H9 (cell line): ENCODE measurements around the gene ADORA1. TPM values are rescaled to one million over a fixed set of nuclear protein-coding genes. Genes with fewer than 3 reads are reported as not detected.

Experiments
- DNase-seq: peaks from one replicate; pipeline ENCODE4 v3.0.0-alpha.2; 2017
- H2AFZ ChIP-seq: one replicate; pipeline ENCODE4 v1.6.1; 2013; ENCODE audit warnings: mild to moderate bottlenecking, low read length, control low read depth, moderate library complexity
- H2AK5ac ChIP-seq: 2 replicates; pipeline ENCODE4 v1.6.1; 2013; ENCODE audit warnings: low read length, control low read depth, mixed read lengths; ENCODE audit not compliant: insufficient read length
- H2BK120ac ChIP-seq: one replicate; pipeline ENCODE4 v1.6.1; 2013; ENCODE audit warnings: low read depth, mild to moderate bottlenecking, low read length, control low read depth, inconsistent platforms; ENCODE audit not compliant: poor library complexity, severe bottlenecking
- H2BK12ac ChIP-seq: 2 replicates; pipeline ENCODE4 v1.6.1; 2013; ENCODE audit warnings: low read length, control low read depth, mixed read lengths, low read depth; ENCODE audit not compliant: insufficient read length
- H2BK15ac ChIP-seq: 2 replicates; pipeline ENCODE4 v1.6.1; 2013; ENCODE audit warnings: low read depth, low read length, control low read depth
- H2BK20ac ChIP-seq: one replicate; pipeline ENCODE4 v1.6.1; 2013; ENCODE audit warnings: low read depth, mild to moderate bottlenecking, low read length, control low read depth, inconsistent platforms; ENCODE audit not compliant: poor library complexity, severe bottlenecking
- H2BK5ac ChIP-seq: 2 replicates; pipeline ENCODE4 v1.6.1; 2013; ENCODE audit warnings: low read length, control low read depth, mixed read lengths; ENCODE audit not compliant: insufficient read length
- H3K14ac ChIP-seq: 2 replicates; pipeline ENCODE4 v1.6.1; 2013; ENCODE audit warnings: low read length, control low read depth; ENCODE audit not compliant: insufficient read depth
- H3K18ac ChIP-seq: 2 replicates; pipeline ENCODE4 v1.6.1; 2013; ENCODE audit warnings: low read depth, mild to moderate bottlenecking, mixed read lengths, low read length, control low read depth; ENCODE audit not compliant: insufficient read length
- H3K23ac ChIP-seq: 2 replicates; pipeline ENCODE4 v1.6.1; 2013; ENCODE audit warnings: low read length, control low read depth, mixed read lengths, low read depth; ENCODE audit not compliant: insufficient read length
- H3K23me2 ChIP-seq: 2 replicates; pipeline ENCODE4 v1.6.1; 2013; ENCODE audit warnings: low read depth, mild to moderate bottlenecking, mixed read lengths, low read length, control low read depth; ENCODE audit not compliant: insufficient read length, poor library complexity, severe bottlenecking
- H3K27ac ChIP-seq: 2 replicates; pipeline ENCODE4 v1.5.1; 2013; ENCODE audit warnings: low read length, control low read depth, mixed read lengths, low read depth; ENCODE audit not compliant: insufficient read length
- H3K27me3 ChIP-seq: 2 replicates; pipeline ENCODE4 v1.6.1; 2013; ENCODE audit warnings: low read length, control low read depth, inconsistent platforms; ENCODE audit not compliant: insufficient read depth
- H3K4ac ChIP-seq: 2 replicates; pipeline ENCODE4 v1.6.1; 2013; ENCODE audit warnings: low read depth, mild to moderate bottlenecking, control low read depth, inconsistent platforms, low read length, moderate library complexity
- H3K4me1 ChIP-seq: 2 replicates; pipeline ENCODE4 v1.6.1; 2013; ENCODE audit warnings: low read length, control low read depth, inconsistent platforms; ENCODE audit not compliant: insufficient read depth
- H3K4me2 ChIP-seq: 2 replicates; pipeline ENCODE4 v1.6.1; 2013; ENCODE audit warnings: low read length, control low read depth, mixed read lengths; ENCODE audit not compliant: insufficient read length, insufficient read depth
- H3K56ac ChIP-seq: 2 replicates; pipeline ENCODE4 v1.6.1; 2013; ENCODE audit warnings: low read depth, mild to moderate bottlenecking, mixed read lengths, low read length, control low read depth; ENCODE audit not compliant: insufficient read length
- H3K79me1 ChIP-seq: 2 replicates; pipeline ENCODE4 v1.6.1; 2013; ENCODE audit warnings: low read depth, mild to moderate bottlenecking, moderate library complexity, low read length, control low read depth, inconsistent platforms; ENCODE audit not compliant: insufficient read depth, poor library complexity, severe bottlenecking
- H3K79me2 ChIP-seq: 2 replicates; pipeline ENCODE4 v1.6.1; 2013; ENCODE audit warnings: low read length, control low read depth, inconsistent platforms; ENCODE audit not compliant: insufficient read depth
- H3K9ac ChIP-seq: 2 replicates; pipeline ENCODE4 v1.6.1; 2013; ENCODE audit warnings: low read length, control low read depth, mixed read lengths; ENCODE audit not compliant: insufficient read length; ENCODE audit errors: extremely low read depth
- H3K9me3 ChIP-seq: one replicate; pipeline ENCODE4 v1.6.1; 2013; ENCODE audit warnings: low read depth, low read length, inconsistent platforms; ENCODE audit not compliant: control insufficient read depth
- H3T11ph ChIP-seq: one replicate; pipeline ENCODE4 v1.6.1; 2013; ENCODE audit warnings: mild to moderate bottlenecking, low read length, control low read depth, inconsistent platforms
- H4K20me1 ChIP-seq: one replicate; pipeline ENCODE4 v1.6.1; 2013; ENCODE audit not compliant: control insufficient read depth, insufficient read length, insufficient read depth
- H4K5ac ChIP-seq: 2 replicates; pipeline ENCODE4 v1.6.1; 2013; ENCODE audit warnings: low read depth, mild to moderate bottlenecking, mixed read lengths, low read length, control low read depth; ENCODE audit not compliant: insufficient read length
- H4K8ac ChIP-seq: replicated peaks from 2 replicates; pipeline ENCODE4 v1.6.1; 2013; ENCODE audit warnings: low read length, control low read depth, mixed read lengths, low read depth; ENCODE audit not compliant: insufficient read length
- H4K91ac ChIP-seq: 2 replicates; pipeline ENCODE4 v1.6.1; 2013; ENCODE audit warnings: low read depth, mild to moderate bottlenecking, moderate library complexity, mixed read lengths, low read length, control low read depth; ENCODE audit not compliant: insufficient read length
- H3K27ac Mint-ChIP-seq, 3 experiments: 2 replicates in 2 of 3; 3 replicates in 1 of 3; pipeline ENCODE4 v1.8.0; 2020 to 2021; ENCODE audit warnings: mixed read lengths in 3 of 3, mild to moderate bottlenecking in 1 of 3, moderate library complexity in 1 of 3
- H3K27me3 Mint-ChIP-seq: 2 replicates; pipeline ENCODE4 v1.8.0; 2021; ENCODE audit warnings: low read depth, mild to moderate bottlenecking, moderate library complexity, mixed read lengths
- H3K36me3 Mint-ChIP-seq, 3 experiments: 2 replicates in 2 of 3; 3 replicates in 1 of 3; pipeline ENCODE4 v1.8.0; 2020 to 2021; ENCODE audit warnings: low read depth in 3 of 3, mixed read lengths in 3 of 3; ENCODE audit not compliant: insufficient read depth in 1 of 3
- H3K4me1 Mint-ChIP-seq, 2 experiments: 2 replicates each; pipeline ENCODE4 v1.8.0; 2020; ENCODE audit warnings: mixed read lengths in 2 of 2
- H3K4me3 Mint-ChIP-seq, 2 experiments: 2 replicates in 1 of 2; 3 replicates in 1 of 2; pipeline ENCODE4 v1.8.0; 2020 to 2021; ENCODE audit warnings: mild to moderate bottlenecking in 2 of 2, mixed read lengths in 2 of 2, moderate library complexity in 1 of 2
- H3K9me3 Mint-ChIP-seq, 2 experiments: 2 replicates in 1 of 2; 3 replicates in 1 of 2; pipeline ENCODE4 v1.8.0; 2020; ENCODE audit warnings: mild to moderate bottlenecking in 2 of 2, mixed read lengths in 2 of 2, moderate library complexity in 1 of 2
- CTCF ChIP-seq: fragments of 200-600 bp; sonication (generic); conservative IDR thresholded peaks from 3 replicates; pipeline ENCODE4 v1.8.0; 2021; ENCODE audit warnings: antibody characterized with exemption, mild to moderate bottlenecking
- WGBS: extraction: QIAGEN DNeasy Blood & Tissue Kit; methylation state at CpG from one replicate; pipeline ENCODE4 v1.1.7; 2013; ENCODE audit warnings: missing lambda C conversion rate, low lambda C conversion rate, mixed read lengths; ENCODE audit not compliant: insufficient read length; ENCODE audit errors: extremely low coverage; 5-methylcytosine and 5-hydroxymethylcytosine counted together
- total RNA-seq: library from RNA; stranded (reverse); gene quantifications from 2 replicates; pipeline ENCODE4 v1.2.1, GENCODE V29; 2021

The ADORA1 gene
- total RNA-seq, 1 experiment from 2014 or later, result 1.3 TPM

GRCh38 chr1:203168256-203168786 lies 40.8 kb downstream of the ADORA1 start:
- H3K27ac Mint-ChIP-seq, result peak overlapping the region in 1 of 3 experiments; percentile 44; a peak in 1 of 7 replicates
- H3K4me3 Mint-ChIP-seq, result no peak overlapping the region
- H3K4me1 ChIP-seq, result no peaks in the 10 kb centered on the region
- no peak overlapping the region for H2BK5ac ChIP-seq
- H2BK20ac ChIP-seq, result no peak overlapping the region
- H3K23ac ChIP-seq, result no peak overlapping the region
- no peak for TF ChIP-seq CTCF
- H4K5ac ChIP-seq, result no peak overlapping the region
- H3K27me3 Mint-ChIP-seq, result peaks cover 7% of the 10 kb centered on the region
- no peak overlapping the region for H2BK12ac ChIP-seq
- H2AK5ac ChIP-seq, result no peak overlapping the region
- H3K9me3 ChIP-seq, result no peaks in the 10 kb centered on the region
- DNase-seq, result no peak
- no peaks in the 10 kb centered on the region for H3K23me2 ChIP-seq
- no peaks in the 10 kb centered on the region for H3K9me3 Mint-ChIP-seq
- H2BK15ac ChIP-seq, result no peak overlapping the region
- no peak overlapping the region for H3K56ac ChIP-seq
- H3K36me3 Mint-ChIP-seq, result no peaks in the 10 kb centered on the region
- peaks cover 9 to 11% of the 10 kb centered on the region in 2 experiments for H3K4me1 Mint-ChIP-seq
- H4K8ac ChIP-seq, result no peak overlapping the region
- H3K4ac ChIP-seq, result no peak overlapping the region
- no peak overlapping the region for H4K91ac ChIP-seq
- no peak overlapping the region for H3K4me2 ChIP-seq
- H4K20me1 ChIP-seq, result no peaks in the 10 kb centered on the region
- H3K79me1 ChIP-seq, result no peaks in the 10 kb centered on the region
- WGBS, result no CpG with 5 or more reads among the region's 12 CpGs
- no peak overlapping the region for H3K9ac ChIP-seq
- H3T11ph ChIP-seq, result no peak overlapping the region
- H3K27ac ChIP-seq, result no peak overlapping the region
- no peak overlapping the region for H3K18ac ChIP-seq
- no peak overlapping the region for H3K14ac ChIP-seq
- no peak overlapping the region for H2AFZ ChIP-seq
- no peaks in the 10 kb centered on the region for H3K79me2 ChIP-seq
- H3K27me3 ChIP-seq, result no peaks in the 10 kb centered on the region
- no peak overlapping the region for H2BK120ac ChIP-seq
